ENCODE results near the gene LGALS16.

Gene LGALS16

DNA sequence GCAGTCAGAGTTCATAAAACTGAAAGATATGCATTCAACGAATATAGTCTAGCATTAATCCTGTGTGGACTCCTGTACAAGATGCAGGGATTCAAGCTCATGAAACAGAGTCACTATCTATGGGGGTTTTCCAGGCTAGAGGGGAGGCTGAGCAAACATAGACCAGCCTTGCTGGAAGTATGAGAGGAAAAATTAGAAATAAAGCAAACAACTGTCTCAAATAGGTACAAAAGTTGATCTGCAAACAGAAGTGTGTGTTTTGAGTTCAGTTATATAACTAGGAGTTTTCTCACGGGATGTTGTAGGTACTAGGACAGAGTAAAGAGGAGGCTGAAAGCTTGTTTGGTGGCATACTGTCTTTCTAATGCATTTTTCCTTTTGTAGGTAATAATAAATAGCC, 40.0 kb downstream of the LGALS16 start:
- TF ChIP-seq, protein P1, sequence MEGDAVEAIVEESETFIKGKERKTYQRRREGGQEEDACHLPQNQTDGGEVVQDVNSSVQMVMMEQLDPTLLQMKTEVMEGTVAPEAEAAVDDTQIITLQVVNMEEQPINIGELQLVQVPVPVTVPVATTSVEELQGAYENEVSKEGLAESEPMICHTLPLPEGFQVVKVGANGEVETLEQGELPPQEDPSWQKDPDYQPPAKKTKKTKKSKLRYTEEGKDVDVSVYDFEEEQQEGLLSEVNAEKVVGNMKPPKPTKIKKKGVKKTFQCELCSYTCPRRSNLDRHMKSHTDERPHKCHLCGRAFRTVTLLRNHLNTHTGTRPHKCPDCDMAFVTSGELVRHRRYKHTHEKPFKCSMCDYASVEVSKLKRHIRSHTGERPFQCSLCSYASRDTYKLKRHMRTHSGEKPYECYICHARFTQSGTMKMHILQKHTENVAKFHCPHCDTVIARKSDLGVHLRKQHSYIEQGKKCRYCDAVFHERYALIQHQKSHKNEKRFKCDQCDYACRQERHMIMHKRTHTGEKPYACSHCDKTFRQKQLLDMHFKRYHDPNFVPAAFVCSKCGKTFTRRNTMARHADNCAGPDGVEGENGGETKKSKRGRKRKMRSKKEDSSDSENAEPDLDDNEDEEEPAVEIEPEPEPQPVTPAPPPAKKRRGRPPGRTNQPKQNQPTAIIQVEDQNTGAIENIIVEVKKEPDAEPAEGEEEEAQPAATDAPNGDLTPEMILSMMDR (IDR thresholded peaks at IDR 0.05; ENCODE audit: control extremely low read depth, extremely low read depth, low read depth, missing control alignments): no peak
- ChIA-PET CTCF (interaction anchor here (1.0 kb wide), 1 partner anchor 20 kb away, joined by 4 read pairs; no protein-coding TSS in a partner anchor), POLR2A (no interaction called here)
- no peak for DNase-seq (ENCODE audit: extremely low spot score)

DNA sequence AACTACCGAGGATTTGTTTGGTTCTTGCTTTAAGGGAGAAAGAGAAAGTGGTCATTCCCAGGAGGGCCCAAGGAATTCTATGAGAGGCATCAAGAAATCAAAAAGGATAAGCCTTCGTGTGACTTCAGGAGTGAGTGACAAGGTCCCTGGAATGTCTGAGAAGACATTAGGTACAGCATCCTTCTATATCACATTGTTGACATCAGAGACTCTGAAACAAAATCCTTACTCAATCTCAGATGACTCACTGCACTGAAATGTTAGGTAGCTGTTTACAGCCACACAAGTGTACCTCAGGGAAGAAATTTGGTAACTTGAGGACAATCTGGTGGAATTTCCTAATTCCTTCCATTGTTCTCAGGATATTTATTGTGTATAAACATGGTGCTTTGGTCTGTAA, 40.7 kb downstream of the LGALS16 start:
- ChIA-PET POLR2A (no interaction called here), CTCF (no interaction called here)
- DNase-seq (ENCODE audit: extremely low spot score): no peak
- TF ChIP-seq, protein P1 (IDR thresholded peaks at IDR 0.05; ENCODE audit: control extremely low read depth, extremely low read depth, low read depth, missing control alignments): no peak

DNA sequence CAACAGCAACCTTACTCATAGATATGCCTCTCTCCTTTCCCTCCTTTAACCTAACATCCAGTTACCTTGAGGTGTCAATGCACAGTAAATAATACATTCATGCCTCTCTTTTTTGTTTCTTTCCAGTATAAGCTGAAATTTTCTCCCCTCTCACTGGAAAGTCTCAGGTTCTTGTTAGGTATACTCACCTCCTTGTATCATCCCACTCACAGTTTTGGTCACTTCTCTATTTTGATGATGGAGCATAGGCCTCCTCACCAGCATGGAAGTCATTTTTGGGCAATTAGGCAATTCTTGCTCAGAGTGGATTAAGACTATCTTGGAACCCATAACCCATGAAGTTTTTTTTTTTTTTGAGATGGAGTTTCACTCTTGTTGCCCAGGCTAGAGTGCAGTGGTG, 42.8 kb downstream of the LGALS16 start:
- TF ChIP-seq, protein P1 (IDR thresholded peaks at IDR 0.05; ENCODE audit: control extremely low read depth, extremely low read depth, low read depth, missing control alignments): no peak
- ChIA-PET POLR2A (no interaction called here), CTCF (interaction anchor here (0.8 to 5.0 kb wide), 6 partner anchors 19 to 148 kb away, joined by 3 to 19 read pairs (median 3); partner anchors contain the start of gene FBL)
- no peak for DNase-seq (ENCODE audit: extremely low spot score)

DNA sequence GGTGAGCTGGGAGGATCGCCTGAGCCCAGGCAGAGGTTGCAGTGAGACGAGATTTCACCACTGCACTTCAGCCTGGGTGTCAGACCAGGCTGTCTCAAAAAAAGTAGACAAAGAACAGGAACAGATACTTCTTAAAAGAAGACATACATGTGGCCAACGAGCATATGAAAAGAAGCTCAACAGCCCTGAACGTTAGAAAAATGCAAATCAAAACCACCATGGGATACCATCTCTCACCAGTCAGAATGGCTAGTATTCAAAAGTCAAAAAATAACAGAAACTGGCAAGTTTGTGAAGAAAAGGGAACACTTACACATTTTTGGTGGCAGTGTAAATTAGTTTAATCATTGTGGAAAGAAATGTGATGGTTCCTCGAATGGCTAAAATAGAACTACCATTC, 45.6 kb downstream of the LGALS16 start:
- TF ChIP-seq, protein P1 (IDR thresholded peaks at IDR 0.05; ENCODE audit: control extremely low read depth, extremely low read depth, low read depth, missing control alignments): no peak
- POLR2A ChIA-PET: no interaction called here
- CTCF ChIA-PET: interaction anchor here (0.6 to 5.0 kb wide), 8 partner anchors 26 to 227 kb away, joined by 3 to 19 read pairs (median 5); no protein-coding TSS in a partner anchor
- DNase-seq (ENCODE audit: extremely low spot score): no peak

DNA sequence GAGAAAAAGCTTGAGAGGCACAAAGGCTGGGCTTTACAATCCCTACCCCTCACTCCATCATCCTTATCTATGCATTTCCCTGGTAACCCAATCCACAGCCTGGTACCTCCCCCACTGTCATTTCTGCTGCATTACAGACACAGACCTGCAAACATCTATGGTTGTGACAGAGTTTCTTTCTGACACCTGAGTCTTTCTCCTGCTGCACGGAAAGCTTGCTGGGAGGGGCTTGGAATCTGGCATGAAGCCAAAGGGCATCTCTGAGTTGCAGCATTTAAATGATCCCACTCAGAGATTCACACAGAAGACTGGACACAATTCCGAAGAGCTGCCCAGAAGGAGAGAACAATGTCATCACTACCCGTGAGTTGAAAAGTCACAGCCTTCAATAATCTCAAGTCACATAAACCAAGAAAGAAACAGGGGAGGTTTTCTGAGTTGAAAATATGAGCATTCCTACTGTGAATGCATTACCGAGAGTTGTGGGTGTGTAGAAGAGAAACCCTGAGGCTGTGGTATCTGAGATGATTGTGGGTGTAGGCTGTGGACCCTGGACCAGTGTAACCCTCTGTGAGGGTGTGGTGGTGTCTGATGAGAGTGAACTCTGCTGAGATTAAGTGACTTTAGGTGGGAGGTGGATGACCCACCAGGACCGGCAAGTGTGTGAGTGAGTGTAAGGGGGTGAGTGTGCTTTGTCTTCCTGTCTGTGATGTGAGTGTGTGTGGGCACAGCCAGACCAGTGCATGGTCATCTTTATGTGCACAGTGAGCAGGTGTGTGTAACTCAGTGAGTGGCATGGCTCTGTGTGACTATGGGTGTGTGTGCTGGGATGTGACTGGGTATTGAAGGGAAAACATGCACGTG, 48.7 kb downstream of the LGALS16 start, which contains the start of gene LGALS14:
TSS of gene LGALS14 (plus strand) at position 301 of the 864 bp plus-strand sequence. CDS start at position 349, 48 bp downstream.
- POLR2A ChIA-PET: no interaction called here
- DNase-seq (ENCODE audit: extremely low spot score): peak; percentile 31
- CTCF ChIA-PET: interaction anchor here (0.8 to 3.6 kb wide), 3 partner anchors 31 to 88 kb away, joined by 3 to 12 read pairs (median 4); no protein-coding TSS in a partner anchor
- TF ChIP-seq, protein P1 (IDR thresholded peaks at IDR 0.05; ENCODE audit: control extremely low read depth, extremely low read depth, low read depth, missing control alignments): no peak

DNA sequence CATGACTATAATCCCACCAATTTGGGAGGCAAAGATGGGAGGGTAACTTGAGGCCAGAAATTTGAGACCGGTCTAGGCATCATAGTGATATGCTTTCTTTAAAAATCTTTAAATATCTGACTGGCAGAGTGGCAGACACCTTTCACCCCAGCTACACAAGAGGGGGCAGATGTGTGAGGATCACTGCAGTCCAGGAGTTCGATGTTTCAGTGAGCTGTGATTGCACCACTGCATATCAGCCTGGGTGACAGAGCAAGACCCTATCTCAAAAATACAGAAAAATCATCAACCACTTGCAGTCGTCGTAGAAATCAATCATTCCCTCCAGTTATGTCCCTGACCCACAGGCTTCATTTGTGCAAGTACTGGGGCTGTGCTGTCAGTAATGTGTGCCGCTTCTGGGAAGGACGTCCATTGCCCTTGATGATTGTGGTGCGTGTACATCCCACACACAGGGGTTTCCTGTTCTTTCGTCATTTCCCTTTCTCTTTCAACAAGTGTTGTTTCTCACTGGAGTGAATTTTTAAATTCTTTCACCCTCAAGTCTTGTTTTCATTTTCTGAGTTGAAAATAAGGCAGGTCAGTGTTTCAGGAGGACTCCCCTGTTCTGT, 50.0 kb downstream of the LGALS16 start:
- POLR2A ChIA-PET: no interaction called here
- CTCF ChIA-PET: interaction anchor here (0.8 to 3.6 kb wide), 4 partner anchors 11 to 87 kb away, joined by 3 to 12 read pairs (median 4); no protein-coding TSS in a partner anchor
- DNase-seq (ENCODE audit: extremely low spot score): no peak
- TF ChIP-seq, protein P1 (IDR thresholded peaks at IDR 0.05; ENCODE audit: control extremely low read depth, extremely low read depth, low read depth, missing control alignments): no peak
